Measurements from ENCODE around the gene DNPEP. TPM values are rescaled to one million over a fixed set of nuclear protein-coding genes. Genes with fewer than 3 reads are reported as not detected.

The DNPEP gene
- total RNA-seq, 1 donor from 2014 or later: 50.8 TPM

- Histone ChIP-seq H3K27me3 (ENCODE audit: control insufficient read depth, insufficient read depth, low read length) (peaks cover 4% of the 10 kb centered on the region), H3K36me3 (ENCODE audit: control insufficient read depth, insufficient read depth, low read length) (no peaks in the 10 kb centered on the region), H3K4me3 (ENCODE audit: low read depth, low read length) (no peak overlapping the region)
- DNase-seq (ENCODE audit: low read depth) (no peak), FAIRE-seq (no peak)
- TF ChIP-seq, protein P1, sequence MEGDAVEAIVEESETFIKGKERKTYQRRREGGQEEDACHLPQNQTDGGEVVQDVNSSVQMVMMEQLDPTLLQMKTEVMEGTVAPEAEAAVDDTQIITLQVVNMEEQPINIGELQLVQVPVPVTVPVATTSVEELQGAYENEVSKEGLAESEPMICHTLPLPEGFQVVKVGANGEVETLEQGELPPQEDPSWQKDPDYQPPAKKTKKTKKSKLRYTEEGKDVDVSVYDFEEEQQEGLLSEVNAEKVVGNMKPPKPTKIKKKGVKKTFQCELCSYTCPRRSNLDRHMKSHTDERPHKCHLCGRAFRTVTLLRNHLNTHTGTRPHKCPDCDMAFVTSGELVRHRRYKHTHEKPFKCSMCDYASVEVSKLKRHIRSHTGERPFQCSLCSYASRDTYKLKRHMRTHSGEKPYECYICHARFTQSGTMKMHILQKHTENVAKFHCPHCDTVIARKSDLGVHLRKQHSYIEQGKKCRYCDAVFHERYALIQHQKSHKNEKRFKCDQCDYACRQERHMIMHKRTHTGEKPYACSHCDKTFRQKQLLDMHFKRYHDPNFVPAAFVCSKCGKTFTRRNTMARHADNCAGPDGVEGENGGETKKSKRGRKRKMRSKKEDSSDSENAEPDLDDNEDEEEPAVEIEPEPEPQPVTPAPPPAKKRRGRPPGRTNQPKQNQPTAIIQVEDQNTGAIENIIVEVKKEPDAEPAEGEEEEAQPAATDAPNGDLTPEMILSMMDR (IDR thresholded peaks at IDR 0.05; ENCODE audit: insufficient read depth, low read length, severe bottlenecking): no peak
These were observed 46.7 kb upstream of the DNPEP start for GRCh38 chr2:219434468-219434717.

DNA sequence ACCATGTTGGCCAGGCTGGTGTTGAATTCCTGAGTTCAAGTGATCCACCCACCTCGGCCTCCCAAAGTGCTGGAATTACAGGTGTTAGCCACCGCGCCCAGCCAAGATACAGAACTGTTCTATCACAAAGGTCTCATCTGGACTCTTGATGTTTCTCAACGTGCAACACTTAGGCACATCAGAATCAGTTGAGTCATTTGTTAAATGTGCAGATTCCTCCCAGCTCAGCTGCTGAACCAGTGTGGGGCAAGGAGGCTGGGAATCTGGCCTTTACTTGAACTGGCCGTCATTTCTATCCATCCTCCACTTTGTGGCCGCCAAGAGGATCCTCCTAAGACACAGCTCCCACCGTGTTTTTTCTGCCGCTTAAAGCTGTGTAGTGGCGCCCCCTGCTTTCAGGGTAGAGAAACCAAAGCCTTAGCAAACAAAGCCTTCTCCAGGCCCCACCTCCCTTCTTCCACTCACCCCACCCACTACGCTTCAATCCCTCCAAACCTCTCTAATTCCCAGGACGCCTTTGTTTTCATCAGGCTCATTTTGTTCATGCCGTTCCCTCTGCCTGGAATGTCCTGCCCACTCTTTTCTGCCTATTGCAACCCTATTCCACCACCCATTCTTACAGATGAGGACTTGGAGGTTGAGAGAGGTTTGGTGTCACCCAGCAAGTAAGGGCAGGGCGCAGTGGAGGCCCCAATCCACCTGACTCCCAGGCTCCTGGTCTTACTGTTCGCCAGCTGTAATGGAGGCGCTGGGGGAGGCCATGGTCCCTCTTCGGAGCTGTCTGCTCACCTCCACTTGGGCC, 46.2 kb upstream of the DNPEP start:
- no peak for FAIRE-seq
- DNase-seq (ENCODE audit: low read depth): no peak
- H3K36me3 ChIP-seq (ENCODE audit: control insufficient read depth, insufficient read depth, low read length): no peaks in the 10 kb centered on the region
- no peak overlapping the region for H3K4me3 ChIP-seq (ENCODE audit: low read depth, low read length)
- H3K27me3 ChIP-seq (ENCODE audit: control insufficient read depth, insufficient read depth, low read length): peaks cover 4% of the 10 kb centered on the region
- TF ChIP-seq, protein P1 (IDR thresholded peaks at IDR 0.05; ENCODE audit: insufficient read depth, low read length, severe bottlenecking): peak; percentile 48

- Histone ChIP-seq H3K4me3 (ENCODE audit: low read depth, low read length) (no peak overlapping the region), H3K36me3 (ENCODE audit: control insufficient read depth, insufficient read depth, low read length) (no peaks in the 10 kb centered on the region), H3K27me3 (ENCODE audit: control insufficient read depth, insufficient read depth, low read length) (peaks cover 4% of the 10 kb centered on the region)
- TF ChIP-seq, protein P1 (IDR thresholded peaks at IDR 0.05; ENCODE audit: insufficient read depth, low read length, severe bottlenecking): peak; percentile 53
- FAIRE-seq: no peak
- DNase-seq (ENCODE audit: low read depth): peak; percentile 32
These were observed 43.2 kb upstream of the DNPEP start for GRCh38 chr2:219430633-219431615.

DNA sequence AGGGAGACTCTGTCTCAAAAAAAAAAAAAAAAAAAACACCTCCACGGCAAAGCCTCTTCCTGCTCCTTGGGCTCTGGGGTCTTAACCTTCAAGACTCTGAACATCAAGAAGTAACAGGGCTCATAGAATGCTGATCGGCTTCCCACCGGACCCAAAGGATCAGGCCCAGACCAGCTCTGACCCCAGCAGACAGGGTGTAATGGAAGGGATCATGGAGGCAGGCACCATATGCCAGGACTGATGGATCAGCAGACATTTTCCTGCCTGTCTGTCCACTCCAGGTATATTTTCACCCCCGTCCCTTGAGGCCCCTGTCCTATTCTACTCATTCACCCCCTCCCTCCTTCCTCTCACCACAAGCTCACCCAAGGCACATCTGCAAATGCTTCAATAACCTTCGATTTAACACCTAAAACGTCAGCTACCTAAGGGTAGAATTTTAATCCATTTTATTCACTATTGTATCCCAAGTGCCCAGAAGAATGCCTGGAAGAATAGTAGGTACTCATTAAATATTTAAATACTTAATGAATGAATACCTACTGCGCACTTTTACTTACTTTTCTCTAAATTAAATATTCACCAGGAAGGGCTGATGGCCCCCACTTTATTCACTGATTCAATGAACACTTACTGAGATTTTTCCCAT, 42.4 kb upstream of the DNPEP start:
- TF ChIP-seq, protein P1 (IDR thresholded peaks at IDR 0.05; ENCODE audit: insufficient read depth, low read length, severe bottlenecking): no peak
- DNase-seq (ENCODE audit: low read depth) (no peak), FAIRE-seq (no peak)
- Histone ChIP-seq H3K36me3 (ENCODE audit: control insufficient read depth, insufficient read depth, low read length) (no peaks in the 10 kb centered on the region), H3K4me3 (ENCODE audit: low read depth, low read length) (no peak overlapping the region), H3K27me3 (ENCODE audit: control insufficient read depth, insufficient read depth, low read length) (peaks cover 2% of the 10 kb centered on the region)

GRCh38 chr2:219428469-219428868, 40.8 kb upstream of the DNPEP start:
- TF ChIP-seq, protein P1 (IDR thresholded peaks at IDR 0.05; ENCODE audit: insufficient read depth, low read length, severe bottlenecking): no peak
- peaks cover 2% of the 10 kb centered on the region for H3K27me3 ChIP-seq (ENCODE audit: control insufficient read depth, insufficient read depth, low read length)
- no peak for DNase-seq (ENCODE audit: low read depth)
- no peak for FAIRE-seq
- no peak overlapping the region for H3K4me3 ChIP-seq (ENCODE audit: low read depth, low read length)
- H3K36me3 ChIP-seq (ENCODE audit: control insufficient read depth, insufficient read depth, low read length): no peaks in the 10 kb centered on the region
